GM12864 (cell line): Measurements from ENCODE around the gene SRGN.

Experiments used
- DNase-seq: peaks from one replicate; pipeline ENCODE4 v3.0.0-alpha.2; 2011; ENCODE audit warnings: low read depth
- H3K4me3 ChIP-seq: 2 replicates; pipeline ENCODE4 v1.5.1; 2011; ENCODE audit warnings: mild to moderate bottlenecking, low read depth, low read length, control low read depth
- TF ChIP-seq, protein P1 (sequence below): IDR thresholded peaks from 2 replicates; pipeline ENCODE4 v1.5.1; 2011; ENCODE audit warnings: low read depth, mild to moderate bottlenecking, moderate library complexity, low read length, control low read depth, inconsistent platforms; ENCODE audit errors: missing control alignments

The SRGN gene

DNA sequence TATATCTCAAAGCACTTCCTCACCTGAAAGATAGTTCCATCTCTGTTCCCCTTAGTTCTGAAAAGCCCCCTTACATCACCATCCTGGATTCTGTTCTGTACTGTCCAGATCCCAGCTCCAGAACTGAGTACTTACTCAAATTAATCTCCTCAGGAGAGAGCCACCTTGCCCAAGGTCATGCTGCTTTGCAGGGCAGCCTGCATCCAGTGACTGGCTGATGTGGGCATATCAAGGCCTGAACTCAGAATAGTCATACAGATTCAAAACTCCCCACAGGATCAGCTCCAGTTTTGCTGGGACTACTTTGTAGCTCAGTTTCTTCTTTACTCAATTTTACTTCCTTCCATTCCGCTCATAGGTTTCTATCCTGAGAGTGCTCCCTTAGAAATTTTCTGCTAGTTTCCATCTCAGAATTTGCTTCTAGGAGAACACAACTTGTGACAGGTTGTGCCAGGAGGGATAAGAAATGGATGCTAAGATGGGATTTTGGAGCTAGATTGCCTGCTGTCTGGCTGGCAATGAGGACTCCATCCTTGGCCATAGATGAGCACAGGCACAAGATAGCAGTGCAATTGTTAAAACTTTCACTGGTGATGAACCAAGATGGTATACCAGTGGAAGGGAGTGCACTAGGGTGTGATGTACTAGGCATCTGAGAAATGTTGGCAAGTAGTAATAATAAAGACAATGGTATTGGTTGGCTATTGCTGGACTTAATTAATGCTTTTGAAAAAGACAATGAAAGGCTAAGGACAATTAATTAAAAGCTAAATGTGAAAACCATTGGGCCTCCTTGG, 17.3 kb downstream of the SRGN start:
- no peak for DNase-seq

DNA sequence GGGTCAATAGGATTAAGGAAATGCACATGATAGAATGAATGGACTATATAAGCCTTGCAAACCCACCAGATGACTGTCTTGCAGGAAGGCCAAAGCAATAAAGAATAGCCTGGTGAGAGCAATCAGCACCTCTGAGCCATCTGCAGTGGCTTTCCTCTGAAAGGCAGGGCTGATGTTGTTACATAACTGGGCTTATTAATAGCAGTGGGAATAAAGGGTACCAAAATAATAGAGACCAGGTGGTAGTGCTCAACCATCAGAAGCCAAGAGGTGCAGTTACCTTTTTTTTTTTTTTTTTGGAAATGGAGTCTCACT, 19.2 kb downstream of the SRGN start:
- TF ChIP-seq, protein P1, sequence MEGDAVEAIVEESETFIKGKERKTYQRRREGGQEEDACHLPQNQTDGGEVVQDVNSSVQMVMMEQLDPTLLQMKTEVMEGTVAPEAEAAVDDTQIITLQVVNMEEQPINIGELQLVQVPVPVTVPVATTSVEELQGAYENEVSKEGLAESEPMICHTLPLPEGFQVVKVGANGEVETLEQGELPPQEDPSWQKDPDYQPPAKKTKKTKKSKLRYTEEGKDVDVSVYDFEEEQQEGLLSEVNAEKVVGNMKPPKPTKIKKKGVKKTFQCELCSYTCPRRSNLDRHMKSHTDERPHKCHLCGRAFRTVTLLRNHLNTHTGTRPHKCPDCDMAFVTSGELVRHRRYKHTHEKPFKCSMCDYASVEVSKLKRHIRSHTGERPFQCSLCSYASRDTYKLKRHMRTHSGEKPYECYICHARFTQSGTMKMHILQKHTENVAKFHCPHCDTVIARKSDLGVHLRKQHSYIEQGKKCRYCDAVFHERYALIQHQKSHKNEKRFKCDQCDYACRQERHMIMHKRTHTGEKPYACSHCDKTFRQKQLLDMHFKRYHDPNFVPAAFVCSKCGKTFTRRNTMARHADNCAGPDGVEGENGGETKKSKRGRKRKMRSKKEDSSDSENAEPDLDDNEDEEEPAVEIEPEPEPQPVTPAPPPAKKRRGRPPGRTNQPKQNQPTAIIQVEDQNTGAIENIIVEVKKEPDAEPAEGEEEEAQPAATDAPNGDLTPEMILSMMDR = no peak
- H3K4me3 ChIP-seq = no peak overlapping the region
- no peak for DNase-seq

More for the DNA sequence above, 17.3 kb downstream of the SRGN start:
- no peak overlapping the region for H3K4me3 ChIP-seq
- TF ChIP-seq, protein P1 = no peak

DNA sequence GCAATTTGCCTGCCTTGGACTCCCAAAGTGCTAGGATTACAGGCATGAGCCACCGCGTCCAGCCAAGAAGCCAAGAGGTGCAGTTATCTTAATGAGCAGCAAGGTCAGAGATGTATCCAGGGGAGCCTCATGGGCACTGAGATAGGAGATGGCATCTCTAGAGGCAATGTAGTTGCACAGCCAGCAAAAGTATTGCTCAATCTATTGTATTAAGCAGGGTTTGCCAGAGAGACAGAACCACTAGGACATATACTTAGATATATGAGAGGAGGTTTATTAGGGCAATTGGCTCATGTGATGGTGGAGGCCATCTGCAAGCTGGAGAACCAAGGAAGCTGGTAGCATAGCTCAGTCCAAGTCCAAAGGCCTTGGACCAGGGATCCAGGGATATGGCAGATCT, 19.8 kb downstream of the SRGN start:
- TF ChIP-seq, protein P1 = no peak
- H3K4me3 ChIP-seq = no peak overlapping the region
- no peak for DNase-seq

DNA sequence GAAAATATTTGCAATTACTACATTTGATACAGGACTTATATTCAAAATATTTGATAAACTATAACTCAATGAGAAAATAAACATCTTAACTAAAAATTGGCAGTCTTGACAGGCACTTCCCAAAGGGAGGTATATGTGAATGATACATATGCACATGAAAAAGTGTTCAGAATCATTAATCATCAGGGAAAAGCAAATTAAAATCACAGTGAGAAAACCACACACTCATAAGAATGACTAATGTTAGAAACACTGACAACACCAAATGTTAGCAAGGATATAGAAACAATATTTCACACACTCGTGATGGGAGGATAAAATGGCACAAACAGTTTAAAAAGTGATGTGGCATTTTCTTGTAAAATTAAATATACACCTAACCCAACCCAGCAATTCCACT, 32.0 kb downstream of the SRGN start:
- H3K4me3 ChIP-seq = no peak overlapping the region
- no peak for DNase-seq
- TF ChIP-seq, protein P1 = no peak

DNA sequence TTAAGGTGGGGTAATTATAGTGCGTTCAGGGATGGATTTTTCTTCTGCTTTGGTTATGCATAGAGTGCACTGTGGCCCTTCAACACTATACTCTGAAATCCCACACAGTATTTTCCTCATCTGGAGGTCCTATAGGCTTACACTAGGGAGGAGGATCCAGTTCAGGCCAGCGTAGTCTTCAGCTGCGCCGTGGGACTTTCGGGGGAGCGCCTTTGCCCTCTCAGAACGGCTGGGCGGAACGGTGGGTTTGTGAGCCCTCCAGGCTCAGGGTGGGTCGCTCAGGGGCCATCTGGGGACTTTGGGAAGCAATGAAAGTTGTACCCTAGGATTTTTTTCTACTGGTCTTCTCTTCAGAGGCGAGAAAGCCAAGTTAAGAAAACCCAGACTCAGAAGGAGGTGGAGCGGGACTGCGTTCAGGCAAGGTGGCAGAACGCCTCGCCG, 35.4 kb downstream of the SRGN start:
- peak overlapping the region; percentile 91 for H3K4me3 ChIP-seq
- TF ChIP-seq, protein P1 = no peak
- DNase-seq = peak; percentile 7

DNA sequence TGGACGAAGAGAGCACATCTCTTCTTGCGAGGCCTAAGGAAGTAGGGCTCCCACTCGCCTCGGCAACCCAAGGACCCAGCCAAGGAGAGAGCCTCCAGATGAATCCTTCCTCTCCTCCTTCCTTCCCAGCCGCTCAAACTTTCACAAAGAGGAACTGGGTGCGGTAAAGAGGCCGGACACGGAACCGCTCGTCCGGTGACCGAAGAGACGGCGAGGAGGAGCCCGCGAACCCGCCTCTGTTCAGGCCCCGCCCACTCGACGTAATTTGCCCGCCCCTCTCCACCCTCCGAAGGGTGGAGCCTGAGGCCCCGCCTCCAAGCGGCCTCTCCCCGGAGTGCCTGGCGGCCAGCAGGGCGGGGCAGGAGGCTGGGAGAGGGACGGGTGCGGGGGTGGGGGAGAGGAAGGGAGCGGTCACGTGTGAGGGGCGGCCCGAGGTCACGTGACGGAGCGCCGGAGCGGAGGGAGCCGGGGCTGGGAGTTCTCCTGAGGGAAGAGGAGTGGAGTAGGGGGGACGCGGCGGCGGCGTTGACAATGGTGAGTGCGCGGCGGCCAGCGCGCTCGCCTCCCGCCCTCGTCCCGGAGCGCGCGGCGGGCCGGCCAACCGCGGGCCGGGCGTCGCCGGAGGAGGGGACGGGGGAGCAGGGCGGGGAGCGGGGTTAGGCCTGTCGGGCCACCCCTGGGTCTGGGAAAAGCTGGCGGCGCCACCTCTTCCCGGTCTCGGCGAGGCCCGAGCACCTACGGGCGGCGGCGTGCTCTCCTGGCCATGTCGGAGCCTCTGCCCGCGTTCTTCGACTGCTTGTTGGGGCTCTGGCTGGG, 36.1 kb downstream of the SRGN start, which contains the start of gene VPS26A:
Gene VPS26A (plus strand): TSS at position 432 of the 816 bp plus-strand sequence. CDS start 100 bp downstream, at position 532.
- TF ChIP-seq, protein P1 = peak; percentile 61
- H3K4me3 ChIP-seq = peak within 1 kb of the TSS; percentile 91
- peak; percentile 86 for DNase-seq
